IMR-90 (cell line): Measurements from ENCODE around the gene PACS1.

Experiments
- CEBPB ChIP-seq: IDR thresholded peaks from 2 replicates; pipeline ENCODE4 v1.6.1; 2012; ENCODE audit warnings: low read depth, low read length, improper control_type of control experiment
- MAFK ChIP-seq: IDR thresholded peaks from 2 replicates; pipeline ENCODE4 v1.6.1; 2012; ENCODE audit warnings: low read depth, low read length, improper control_type of control experiment
- MAZ ChIP-seq: IDR thresholded peaks from 2 replicates; pipeline ENCODE4 v1.6.1; 2012; ENCODE audit warnings: low read depth, mild to moderate bottlenecking, low read length, improper control_type of control experiment, moderate library complexity, borderline replicate concordance
- MXI1 ChIP-seq: IDR thresholded peaks from 2 replicates; pipeline ENCODE4 v1.6.1; 2012; ENCODE audit warnings: low read depth, mild to moderate bottlenecking, low read length, moderate library complexity, borderline replicate concordance
- POLR2A ChIP-seq: IDR thresholded peaks from 2 replicates; pipeline ENCODE4 v1.6.1; 2012; ENCODE audit warnings: mild to moderate bottlenecking, low read depth, low read length
- RAD21 ChIP-seq: IDR thresholded peaks from 2 replicates; pipeline ENCODE4 v1.6.1; 2012; ENCODE audit warnings: low read length, improper control_type of control experiment
- RCOR1 ChIP-seq: IDR thresholded peaks from 2 replicates; pipeline ENCODE4 v1.6.1; 2012; ENCODE audit warnings: mild to moderate bottlenecking, low read length, improper control_type of control experiment; ENCODE audit not compliant: insufficient replicate concordance
- RFX5 ChIP-seq: IDR thresholded peaks from 2 replicates; pipeline ENCODE4 v1.8.0; 2012; ENCODE audit warnings: low read depth, mild to moderate bottlenecking, low read length, moderate library complexity
- TF ChIP-seq, protein P1 (sequence below): conservative IDR thresholded peaks from 2 replicates; pipeline ENCODE4 v1.5.1; 2012; ENCODE audit warnings: mild to moderate bottlenecking, low read depth, low read length, improper control_type of control experiment
- TF ChIP-seq, protein P2 (sequence below): fragments of 150-350 bp; IDR thresholded peaks from 2 replicates; pipeline ENCODE4 v1.6.1; 2017; ENCODE audit warnings: mild to moderate bottlenecking, antibody characterized with exemption, low read length, low read depth

DNA sequence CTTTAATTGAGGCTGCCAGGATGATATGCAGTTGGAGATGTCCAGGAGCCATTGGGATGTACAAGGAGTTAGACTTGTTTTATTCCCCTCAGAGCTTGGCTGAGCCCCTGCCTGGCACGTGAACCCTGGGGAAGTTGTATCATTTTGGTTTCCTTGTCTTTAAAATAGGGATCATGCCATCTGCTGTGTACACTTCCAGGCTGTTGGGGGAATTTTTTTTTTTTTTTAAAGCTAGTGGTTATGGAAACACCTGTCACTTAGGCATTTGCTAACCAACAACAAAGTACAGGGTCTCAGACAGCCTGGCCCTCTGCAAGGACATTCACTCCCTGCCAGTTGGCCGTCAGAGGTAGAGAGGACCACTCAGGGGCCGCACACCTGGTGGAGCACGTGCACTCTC, 189.9 kb downstream of the PACS1 start:
- no peak for TF ChIP-seq RAD21
- TF ChIP-seq RCOR1: no peak
- TF ChIP-seq, protein P1, sequence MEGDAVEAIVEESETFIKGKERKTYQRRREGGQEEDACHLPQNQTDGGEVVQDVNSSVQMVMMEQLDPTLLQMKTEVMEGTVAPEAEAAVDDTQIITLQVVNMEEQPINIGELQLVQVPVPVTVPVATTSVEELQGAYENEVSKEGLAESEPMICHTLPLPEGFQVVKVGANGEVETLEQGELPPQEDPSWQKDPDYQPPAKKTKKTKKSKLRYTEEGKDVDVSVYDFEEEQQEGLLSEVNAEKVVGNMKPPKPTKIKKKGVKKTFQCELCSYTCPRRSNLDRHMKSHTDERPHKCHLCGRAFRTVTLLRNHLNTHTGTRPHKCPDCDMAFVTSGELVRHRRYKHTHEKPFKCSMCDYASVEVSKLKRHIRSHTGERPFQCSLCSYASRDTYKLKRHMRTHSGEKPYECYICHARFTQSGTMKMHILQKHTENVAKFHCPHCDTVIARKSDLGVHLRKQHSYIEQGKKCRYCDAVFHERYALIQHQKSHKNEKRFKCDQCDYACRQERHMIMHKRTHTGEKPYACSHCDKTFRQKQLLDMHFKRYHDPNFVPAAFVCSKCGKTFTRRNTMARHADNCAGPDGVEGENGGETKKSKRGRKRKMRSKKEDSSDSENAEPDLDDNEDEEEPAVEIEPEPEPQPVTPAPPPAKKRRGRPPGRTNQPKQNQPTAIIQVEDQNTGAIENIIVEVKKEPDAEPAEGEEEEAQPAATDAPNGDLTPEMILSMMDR: no peak
- TF ChIP-seq POLR2A: no peak
- TF ChIP-seq RFX5: no peak
- TF ChIP-seq MAFK: no peak
- TF ChIP-seq, protein P2, sequence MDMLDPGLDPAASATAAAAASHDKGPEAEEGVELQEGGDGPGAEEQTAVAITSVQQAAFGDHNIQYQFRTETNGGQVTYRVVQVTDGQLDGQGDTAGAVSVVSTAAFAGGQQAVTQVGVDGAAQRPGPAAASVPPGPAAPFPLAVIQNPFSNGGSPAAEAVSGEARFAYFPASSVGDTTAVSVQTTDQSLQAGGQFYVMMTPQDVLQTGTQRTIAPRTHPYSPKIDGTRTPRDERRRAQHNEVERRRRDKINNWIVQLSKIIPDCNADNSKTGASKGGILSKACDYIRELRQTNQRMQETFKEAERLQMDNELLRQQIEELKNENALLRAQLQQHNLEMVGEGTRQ: no peak
- TF ChIP-seq CEBPB: no peak
- no peak for TF ChIP-seq MXI1
- TF ChIP-seq MAZ: no peak
